Activated CD8-positive, alpha-beta memory T cell treated with anti-CD3 and anti-CD28 coated beads for 24 hours (primary cell): ENCODE results near the gene SF3B1.
"Not testable (repeated sequence)": the region's sequence is repeated elsewhere in the genome, so short reads cannot be mapped to it uniquely, and the experiment has no call there.

Experiments used
- DNase-seq: peaks from one replicate; pipeline ENCODE4 v3.0.0-alpha.2; 2020

The SF3B1 gene

GRCh38 chr2:197435598-197436420, 981 bp upstream of the SF3B1 start:
- DNase-seq, result no peak

GRCh38 chr2:197433780-197434438, 919 bp downstream of the SF3B1 start:
- DNase-seq, result no peak

- DNase-seq, result not testable (repeated sequence)
Observed at GRCh38 chr2:197432527-197432926, 2.3 kb downstream of the SF3B1 start.

GRCh38 chr2:197431858-197432257, 3.0 kb downstream of the SF3B1 start:
- DNase-seq, result no peak

- DNase-seq, result no peak
Observed at GRCh38 chr2:197427986-197428385, 6.8 kb downstream of the SF3B1 start.

- no peak for DNase-seq
Observed at GRCh38 chr2:197426723-197427603, 7.9 kb downstream of the SF3B1 start.

- no peak for DNase-seq
Observed at GRCh38 chr2:197425550-197425949, 9.3 kb downstream of the SF3B1 start.

- no peak for DNase-seq
Observed at GRCh38 chr2:197423307-197423706, 11.5 kb downstream of the SF3B1 start.

GRCh38 chr2:197419438-197419837, 15.4 kb downstream of the SF3B1 start:
- no peak for DNase-seq

GRCh38 chr2:197416268-197416667, 18.6 kb downstream of the SF3B1 start:
- no peak for DNase-seq

GRCh38 chr2:197414515-197414914, 20.3 kb downstream of the SF3B1 start:
- DNase-seq, result no peak

GRCh38 chr2:197414039-197414438, 20.8 kb downstream of the SF3B1 start:
- DNase-seq, result no peak

GRCh38 chr2:197405582-197405981, 29.2 kb downstream of the SF3B1 start:
- no peak for DNase-seq

GRCh38 chr2:197399887-197400540, 34.8 kb downstream of the SF3B1 start:
- DNase-seq, result no peak

- no peak for DNase-seq
Observed at GRCh38 chr2:197398913-197399312, 35.9 kb downstream of the SF3B1 start.

GRCh38 chr2:197391220-197391717, 43.6 kb downstream of the SF3B1 start:
- DNase-seq, result no peak

GRCh38 chr2:197388866-197389587, 45.8 kb downstream of the SF3B1 start:
- DNase-seq, result no peak

- DNase-seq, result no peak
Observed at GRCh38 chr2:197387179-197387578, 47.6 kb downstream of the SF3B1 start.

- no peak for DNase-seq
Observed at GRCh38 chr2:197386242-197386641, 48.6 kb downstream of the SF3B1 start.

- DNase-seq, result no peak
Observed at GRCh38 chr2:197383825-197384224, 51.0 kb downstream of the SF3B1 start.

GRCh38 chr2:197381641-197382040, 53.2 kb downstream of the SF3B1 start:
- no peak for DNase-seq

GRCh38 chr2:197379918-197380309, 54.9 kb downstream of the SF3B1 start:
- DNase-seq, result not testable (repeated sequence)
